NB4 (cell line): ENCODE measurements around the gene MPHOSPH9.

Experiments
- CTCF ChIP-seq: IDR thresholded peaks from one replicate; pipeline ENCODE4 v1.5.1; 2012; ENCODE audit warnings: low read depth, low read length
- POLR2A ChIP-seq: IDR thresholded peaks from 2 replicates; pipeline ENCODE4 v1.6.1; 2011; ENCODE audit warnings: mild to moderate bottlenecking; ENCODE audit not compliant: insufficient read length; ENCODE audit errors: extremely low read depth

- TF ChIP-seq CTCF: no peak
- no peak for TF ChIP-seq POLR2A
Observed at GRCh38 chr12:123107926-123108681, 124.8 kb downstream of the MPHOSPH9 start.
